NCI-H345 treated with DMSO at 0.1 percent for 48 hours (cell line): ENCODE results near the gene ERVK3-1.
"Not testable (repeated sequence)": the region's sequence is repeated elsewhere in the genome, so short reads cannot be mapped to it uniquely, and the experiment has no call there.

ENCODE experiments used
- DNase-seq: peaks from one replicate; lab custom pipeline; 2025; ENCODE audit not compliant: unreplicated experiment; lab: John Stamatoyannopoulos, UW

The ERVK3-1 gene

DNA sequence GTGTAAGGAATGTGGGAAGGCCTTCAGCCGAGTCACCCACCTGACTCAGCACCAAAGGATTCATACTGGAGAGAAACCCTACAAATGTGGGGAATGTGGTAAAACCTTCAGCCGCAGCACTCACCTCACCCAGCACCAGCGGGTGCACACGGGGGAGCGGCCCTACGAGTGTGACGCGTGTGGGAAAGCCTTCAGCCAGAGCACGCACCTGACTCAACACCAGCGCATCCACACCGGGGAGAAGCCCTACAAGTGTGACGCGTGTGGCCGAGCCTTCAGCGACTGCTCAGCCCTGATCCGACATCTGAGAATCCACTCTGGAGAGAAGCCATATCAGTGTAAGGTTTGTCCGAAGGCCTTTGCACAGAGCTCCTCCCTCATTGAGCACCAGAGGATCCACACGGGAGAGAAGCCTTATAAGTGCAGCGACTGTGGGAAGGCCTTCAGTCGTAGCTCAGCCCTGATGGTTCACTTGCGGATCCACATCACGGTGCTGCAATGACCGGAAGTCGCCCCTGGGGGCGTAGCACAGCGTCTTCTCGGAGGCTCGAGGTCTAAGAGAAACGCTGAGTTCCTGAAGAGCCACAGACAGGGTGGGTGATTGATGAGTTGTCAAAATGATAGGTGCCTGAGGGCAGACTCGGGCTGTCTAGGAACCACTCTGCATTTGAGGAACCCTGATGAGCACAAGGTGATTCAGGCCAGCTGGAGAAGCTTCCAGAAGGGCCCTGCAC, 33.8 kb downstream of the ERVK3-1 start:
- DNase-seq, result no peak

GRCh38 chr19:58345558-58345957, 40.4 kb downstream of the ERVK3-1 start:
- no peak for DNase-seq

DNA sequence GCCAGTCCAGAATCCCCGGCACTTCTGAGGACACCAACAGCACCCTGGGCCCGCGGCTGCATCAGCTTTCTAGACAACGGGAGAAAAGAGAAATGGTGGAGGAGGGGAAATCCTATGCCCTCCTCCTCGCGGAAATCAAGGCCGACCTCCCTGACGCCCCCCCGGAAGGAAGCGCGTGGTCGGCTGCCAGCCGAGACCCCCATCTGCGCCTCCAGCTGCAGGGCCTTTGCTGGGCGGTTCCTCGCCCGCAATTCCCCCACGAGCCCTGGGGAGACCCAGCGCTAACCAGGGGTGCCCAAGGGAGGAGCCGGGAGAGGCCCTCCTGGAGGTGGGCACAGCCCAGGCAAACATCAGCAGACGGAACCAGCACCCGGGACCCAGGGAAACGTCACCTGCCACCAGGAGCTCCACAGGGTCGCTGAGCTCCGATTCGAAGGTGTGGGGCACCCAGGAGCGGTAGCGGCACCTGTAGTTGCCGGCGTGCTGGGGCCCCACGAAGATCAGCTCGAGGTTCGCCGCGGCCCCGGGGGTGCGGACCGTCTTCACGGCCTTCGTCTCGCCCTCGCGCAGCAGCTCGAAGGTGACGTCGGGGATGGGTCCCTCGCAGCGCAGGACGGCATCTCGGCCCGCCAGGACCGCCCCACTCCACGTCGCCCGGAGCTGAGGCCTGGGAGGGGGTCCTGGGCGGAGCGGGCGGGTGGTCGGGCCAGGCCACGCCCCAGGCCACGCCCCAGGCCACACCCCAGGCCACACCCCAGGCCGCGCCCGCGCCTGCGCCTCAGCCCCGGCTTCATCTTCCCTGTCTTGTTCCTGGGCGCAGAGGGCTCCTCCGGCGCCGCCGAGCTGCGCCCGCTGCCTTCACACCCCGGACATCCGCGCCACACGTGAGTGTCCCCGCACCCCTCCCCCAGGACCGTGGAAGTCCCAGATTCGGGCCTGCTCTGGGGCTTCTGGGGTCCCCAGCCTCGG, 42.1 kb downstream of the ERVK3-1 start:
- DNase-seq, result peak; percentile 37

- DNase-seq, result not testable (repeated sequence)
Observed at GRCh38 chr19:58348080-58348479, 42.9 kb downstream of the ERVK3-1 start.

DNA sequence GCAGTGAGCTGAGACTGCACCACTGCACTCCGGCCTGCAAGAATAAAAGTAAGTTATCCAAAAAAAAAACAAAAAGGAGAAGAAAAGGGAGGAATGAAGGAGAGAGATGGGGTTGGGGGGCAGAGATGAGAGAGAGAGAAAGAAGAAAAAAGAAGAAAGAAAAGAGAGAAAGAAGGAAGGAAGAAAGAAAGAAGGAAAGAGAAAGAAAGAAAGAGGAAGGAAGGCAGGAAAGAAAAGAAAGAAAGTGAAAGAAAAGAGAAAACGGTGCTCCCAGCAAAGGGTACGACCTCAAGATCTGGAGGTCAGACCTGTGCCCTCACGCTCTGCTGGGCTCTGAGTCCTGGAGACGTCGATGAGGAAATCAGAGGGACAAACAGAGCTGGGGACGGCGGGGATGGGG, 44.4 kb downstream of the ERVK3-1 start:
- DNase-seq, result no peak

DNA sequence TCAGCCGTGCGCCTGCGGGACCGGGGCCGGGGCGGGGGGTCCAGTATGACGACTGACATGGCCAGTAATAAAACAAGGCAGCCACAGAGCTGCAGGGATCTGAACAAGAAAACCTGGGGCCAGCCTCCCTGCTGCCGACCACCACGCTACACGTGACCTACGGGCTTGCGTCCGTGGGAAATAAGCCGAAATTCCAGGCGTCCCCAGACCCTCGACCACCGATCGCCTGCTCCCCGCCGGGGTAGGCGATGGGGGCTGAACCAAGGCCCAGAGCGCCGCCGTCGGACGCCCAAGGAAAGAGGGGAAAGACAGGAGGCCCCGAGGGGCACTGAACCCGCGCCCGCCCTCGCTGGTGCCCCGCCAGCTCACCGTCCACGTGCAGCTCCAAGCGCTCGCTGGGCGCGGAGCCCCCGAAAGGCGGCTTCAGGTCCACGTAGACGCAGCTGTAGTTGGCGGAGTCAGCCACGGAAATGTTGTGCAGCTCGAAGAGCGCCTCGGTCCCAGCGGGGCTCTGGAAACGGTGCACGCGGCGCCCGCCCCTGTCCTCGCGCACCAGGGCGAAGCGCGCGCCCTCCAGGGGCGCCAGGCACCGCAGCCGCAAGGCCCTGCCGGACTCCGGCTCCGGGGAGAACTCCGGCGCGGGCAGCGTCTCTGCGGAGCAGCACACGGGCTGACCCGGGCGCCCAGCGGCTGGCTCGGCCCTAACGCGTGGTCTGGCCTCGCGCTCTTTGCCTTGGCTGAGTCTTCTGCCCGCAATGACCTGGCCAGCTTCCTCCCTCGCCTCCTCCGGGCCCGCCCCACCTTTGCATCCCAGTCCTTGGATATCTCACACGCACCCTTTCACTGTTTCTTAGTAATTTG, 45.1 kb downstream of the ERVK3-1 start:
- no peak for DNase-seq

DNA sequence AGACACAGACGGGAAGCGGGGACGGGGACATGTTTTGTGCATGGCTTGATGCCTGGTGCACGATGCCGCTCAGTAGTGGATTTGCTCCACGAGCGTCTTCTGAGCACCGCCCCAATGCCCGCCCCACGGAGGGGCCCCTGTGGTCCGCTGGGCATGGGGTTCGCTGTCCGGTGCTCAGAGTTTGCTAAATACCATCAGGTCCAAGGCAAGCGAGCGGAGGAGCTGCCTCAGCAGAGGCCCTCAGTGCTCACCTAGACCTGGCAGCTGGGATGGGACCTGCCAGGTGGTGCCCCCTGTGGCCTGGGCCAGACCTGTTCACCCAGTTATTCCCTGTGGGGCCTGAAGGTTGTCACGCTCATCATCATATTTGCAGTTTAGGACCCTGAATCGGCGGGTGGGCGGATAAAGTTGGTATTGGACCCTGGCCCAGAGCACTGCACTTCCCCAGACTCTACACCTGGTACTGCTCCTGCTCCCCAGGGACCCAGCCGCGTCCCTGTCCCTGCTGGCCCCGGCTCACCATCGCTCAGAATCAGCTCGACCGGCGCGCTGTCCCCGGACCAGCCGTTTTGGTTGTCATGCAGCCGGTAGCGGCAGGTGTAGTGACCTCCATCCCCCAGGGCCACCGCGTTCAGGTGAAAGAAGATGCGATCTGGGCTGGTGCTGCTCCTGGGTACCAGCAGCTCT, 45.8 kb downstream of the ERVK3-1 start:
- no peak for DNase-seq

DNA sequence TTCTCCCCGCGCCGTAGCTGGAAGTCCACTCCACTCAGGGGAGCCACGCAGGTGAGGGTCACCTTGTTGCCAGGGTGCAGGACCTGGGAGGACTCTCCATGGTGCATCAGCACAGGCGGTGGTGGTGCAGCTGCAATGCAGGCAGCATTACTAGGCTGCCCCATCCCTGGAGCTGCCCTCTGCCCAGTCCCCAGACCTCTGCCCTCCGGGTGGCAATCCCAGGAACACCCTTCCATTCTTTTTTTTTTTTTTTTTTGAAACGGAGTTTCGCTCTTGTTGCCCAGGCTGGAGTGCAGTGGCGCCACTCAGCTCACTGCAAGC, 46.3 kb downstream of the ERVK3-1 start:
- DNase-seq, result no peak

GRCh38 chr19:58351990-58352755, 47.0 kb downstream of the ERVK3-1 start:
- no peak for DNase-seq

GRCh38 chr19:58352760-58353671, 47.8 kb downstream of the ERVK3-1 start, which contains the start of gene A1BG:
Gene A1BG (minus strand): TSS chr19:58353492. CDS start chr19:58353437, 55 bp downstream.
- no peak for DNase-seq

GRCh38 chr19:58353717-58354477, 48.7 kb downstream of the ERVK3-1 start:
- DNase-seq, result no peak

DNA sequence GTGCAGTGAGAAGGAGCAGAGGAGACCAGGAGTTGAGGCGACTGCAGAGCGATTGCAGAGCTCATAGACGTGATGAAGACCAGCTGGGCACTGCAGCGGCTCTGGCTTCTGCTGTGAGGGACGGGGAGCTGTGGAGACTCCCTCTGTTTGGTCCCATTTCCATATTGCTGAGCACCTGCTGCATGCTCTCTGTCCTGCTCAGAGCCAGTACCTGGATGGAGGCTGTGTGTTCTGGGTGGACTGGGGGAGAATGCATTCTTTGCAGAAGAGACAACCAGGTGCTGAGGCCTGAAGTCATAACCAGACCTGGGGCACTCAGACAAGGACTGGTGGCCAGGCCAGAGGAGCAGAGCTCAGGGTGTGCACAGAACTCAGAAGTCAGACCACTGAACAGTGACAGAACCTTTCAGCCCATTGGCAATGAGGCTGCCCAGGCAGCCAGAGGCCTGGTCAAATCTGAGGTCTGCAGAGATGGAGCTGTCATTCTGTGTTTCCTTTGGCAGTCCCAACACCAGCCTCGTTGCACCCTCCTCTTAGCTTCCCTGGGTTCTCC, 49.4 kb downstream of the ERVK3-1 start:
- no peak for DNase-seq

GRCh38 chr19:58355215-58355796, 50.1 kb downstream of the ERVK3-1 start:
- DNase-seq, result no peak

DNA sequence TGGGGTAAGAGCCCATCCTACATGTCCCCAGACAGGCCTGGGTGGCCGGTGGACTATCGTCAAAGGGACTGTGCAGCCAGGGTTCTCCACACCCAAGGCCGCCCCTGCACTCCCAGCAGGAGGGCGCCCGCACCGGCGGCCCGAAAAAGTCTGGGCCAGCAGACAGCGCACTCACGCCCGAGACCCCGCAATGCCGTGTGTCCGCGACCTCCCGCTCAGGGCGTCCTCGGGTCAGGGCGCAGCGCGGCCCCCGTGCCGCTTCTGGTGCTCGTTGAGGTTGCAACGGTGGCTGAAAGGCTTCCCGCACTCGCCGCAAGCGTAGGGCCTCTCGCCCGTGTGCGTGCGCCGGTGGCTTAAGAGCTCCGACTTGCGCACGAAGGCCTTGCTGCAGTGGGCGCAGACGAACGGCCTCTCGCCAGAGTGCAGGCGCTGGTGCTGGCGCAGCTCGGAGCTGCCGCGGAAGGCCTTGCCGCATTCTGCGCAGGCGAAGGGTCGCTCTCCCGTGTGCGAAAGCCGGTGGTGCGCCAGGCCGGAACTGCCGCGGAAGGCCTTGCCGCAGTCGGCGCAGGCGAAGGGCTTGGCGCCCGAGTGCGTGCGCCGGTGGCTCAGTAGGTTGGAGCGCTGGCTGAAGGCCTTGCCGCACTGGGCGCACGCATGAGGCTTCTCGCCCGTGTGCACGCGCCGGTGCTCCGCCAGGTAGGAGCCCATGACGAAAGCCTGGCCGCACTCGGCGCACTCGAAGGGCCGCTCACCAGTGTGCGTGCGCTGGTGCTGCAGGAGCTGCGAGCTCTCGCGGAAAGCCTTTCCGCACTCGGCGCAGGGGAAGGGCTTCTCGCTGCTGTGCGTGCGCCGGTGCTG, 51.0 kb downstream of the ERVK3-1 start:
- DNase-seq, result no peak

- no peak for DNase-seq
Observed at GRCh38 chr19:58356766-58357480, 51.7 kb downstream of the ERVK3-1 start.
